T-helper 2 cell treated with Interferon-gamma antibody and Interleukin-4, amounts not matched to agents 100 ng/mL and 5 ng/mL, for 36 hours (primary cell): ENCODE results near the gene BICD2. TPM values are rescaled to one million over a fixed set of nuclear protein-coding genes. Genes with fewer than 3 reads are reported as not detected.
"Not testable (repeated sequence)": the region's sequence is repeated elsewhere in the genome, so short reads cannot be mapped to it uniquely, and the experiment has no call there.

Source experiments
- intact Hi-C: fragments of 100-400 bp; cut with micrococcal nuclease; formaldehyde crosslinking; loops from one replicate; pipeline ENCODE4 v1.15.1; 2023
- total RNA-seq: library from RNA; stranded (reverse); gene quantifications from 2 replicates; pipeline ENCODE4 v1.2.3, GENCODE V29; 2022

Gene BICD2
- 27.4 and 28.5 TPM in 2 replicates for total RNA-seq

- intact Hi-C loops: loop anchor here (2.0 to 10.0 kb wide), 3 partner anchors 48 to 1400 kb away; partner anchors contain the start of gene SPTLC1
Measured at GRCh38 chr9:92764381-92764987, at the start of gene BICD2. Gene BICD2, minus strand, starts transcription at chr9:92764833. Its CDS starts 89 bp downstream, at chr9:92764744.

- intact Hi-C loops: loop anchor here (10.0 kb wide), 1 partner anchor 145 kb away; no protein-coding TSS in a partner anchor
Measured at GRCh38 chr9:92809629-92810326, 45.1 kb upstream of the BICD2 start.

- intact Hi-C loops: loop anchor here (10.0 kb wide), 1 partner anchor 146 kb away; no protein-coding TSS in a partner anchor
Measured at GRCh38 chr9:92808726-92809451, 44.3 kb upstream of the BICD2 start.

- intact Hi-C loops: loop anchor here (10.0 kb wide), 1 partner anchor 147 kb away; no protein-coding TSS in a partner anchor
Measured at GRCh38 chr9:92807757-92808725, 43.4 kb upstream of the BICD2 start.

GRCh38 chr9:92807031-92807756 is 42.6 kb upstream of the BICD2 start:
- intact Hi-C loops: loop anchor here (10.0 kb wide), 1 partner anchor 148 kb away; no protein-coding TSS in a partner anchor

- intact Hi-C loops: loop anchor here (10.0 kb wide), 1 partner anchor 150 kb away; no protein-coding TSS in a partner anchor
Measured at GRCh38 chr9:92804727-92805126, 40.1 kb upstream of the BICD2 start.

GRCh38 chr9:92798358-92798757 is 33.7 kb upstream of the BICD2 start:
- intact Hi-C loops: no loop called here

GRCh38 chr9:92796337-92796804 is 31.7 kb upstream of the BICD2 start:
- intact Hi-C loops: not testable (repeated sequence)

- intact Hi-C loops: no loop called here
Measured at GRCh38 chr9:92795598-92796336, 31.1 kb upstream of the BICD2 start.

GRCh38 chr9:92795000-92795399 is 30.4 kb upstream of the BICD2 start:
- intact Hi-C loops: no loop called here

- intact Hi-C loops: no loop called here
Measured at GRCh38 chr9:92794426-92794825, 29.8 kb upstream of the BICD2 start.

GRCh38 chr9:92790542-92791527 is 26.2 kb upstream of the BICD2 start:
- intact Hi-C loops: loop anchor here (1.0 to 2.0 kb wide), 3 partner anchors 26 to 652 kb away; no protein-coding TSS in a partner anchor

GRCh38 chr9:92786298-92786697 is 21.7 kb upstream of the BICD2 start:
- intact Hi-C loops: no loop called here

- intact Hi-C loops: no loop called here
Measured at GRCh38 chr9:92781899-92782298, 17.3 kb upstream of the BICD2 start.

- intact Hi-C loops: no loop called here
Measured at GRCh38 chr9:92780206-92780605, 15.6 kb upstream of the BICD2 start.

GRCh38 chr9:92775466-92775865 is 10.8 kb upstream of the BICD2 start:
- intact Hi-C loops: no loop called here

- intact Hi-C loops: no loop called here
Measured at GRCh38 chr9:92774274-92774673, 9.6 kb upstream of the BICD2 start.

GRCh38 chr9:92773810-92774209 is 9.2 kb upstream of the BICD2 start:
- intact Hi-C loops: no loop called here
